ENCODE results near the gene AUP1.

GRCh38 chr2:74507145-74507925, 22.2 kb downstream of the AUP1 start, which contains the start of gene PCGF1:
- TF ChIP-seq CTCF (IDR thresholded peaks at IDR 0.05) (peak in 4 of 7 experiments; percentile 25 to 36 (median 32)), POLR2A (IDR thresholded peaks at IDR 0.05) (peak in 2 of 3 donors; percentile 73 to 81)

Measured in body of pancreas (tissue), 4 donors.